GM12878 (cell line): ENCODE measurements around the gene PTPRD. TPM values are rescaled to one million over a fixed set of nuclear protein-coding genes. Genes with fewer than 3 reads are reported as not detected.

Experiments used
- ATAC-seq: fragments of 200-7000 bp; cut with Tn5 transposase; 3 replicates; pipeline ENCODE4 v1.9.1; 2020; ENCODE audit warnings: mild to moderate bottlenecking, moderate library complexity
- BruUV-seq: library from RNA; stranded (reverse); fragments of 400-500 nt; replicated peaks from 2 replicates; lab custom pipeline; 2021; lab: Mats Ljungman, UMichigan
- CTCF ChIA-PET: fragments of 300-600 bp; sonication (Branson Sonifier 250); formaldehyde crosslinking; extraction: SDS; loops from one replicate; lab custom pipeline; 2021; ENCODE audit warnings: inconsistent platforms; lab: Yijun Ruan, JAX
- POLR2A ChIA-PET: fragments of 350-600 bp; formaldehyde crosslinking; extraction: SDS; loops from one replicate; lab custom pipeline; 2021; ENCODE audit warnings: inconsistent platforms; lab: Charles Lee
- RAD21 ChIA-PET: fragments of 300-600 bp; sonication (Branson Sonifier 250); formaldehyde crosslinking; loops from one replicate; lab custom pipeline; 2023; ENCODE audit warnings: antibody characterized with exemption; ENCODE audit not compliant: unreplicated experiment; lab: Charles Lee
- SMC1A ChIA-PET: fragments of 300-600 bp; sonication (Branson Sonifier 250); formaldehyde crosslinking; loops from one replicate; lab custom pipeline; 2023; ENCODE audit not compliant: unreplicated experiment, uncharacterized antibody; lab: Charles Lee
- DNase-seq: peaks from one replicate; pipeline ENCODE4 v3.0.0-alpha.2; 2011; ENCODE audit warnings: low read depth, low spot score
- FAIRE-seq: peaks from 3 replicates; lab custom pipeline; 2011; peaks lifted over from hg19 to GRCh38; lab: Jason Lieb, UNC
- H2AFZ ChIP-seq: 2 replicates; pipeline ENCODE4 v1.6.0; 2011; ENCODE audit warnings: low read depth, low read length, control low read depth; ENCODE audit not compliant: control insufficient read depth
- H3K27ac ChIP-seq: 2 replicates; pipeline ENCODE4 v1.5.1; 2011; ENCODE audit warnings: control low read depth; ENCODE audit not compliant: control insufficient read depth, insufficient read depth
- H3K27me3 ChIP-seq, 2 experiments: replicated peaks in 1 of 2; 2 replicates each; pipeline versions ENCODE4 v1.6.0 to v1.6.1; 2011; ENCODE audit warnings: low read length in 1 of 2; ENCODE audit not compliant: control insufficient read depth in 2 of 2, insufficient read depth in 2 of 2
- H3K36me3 ChIP-seq, 2 experiments: 2 replicates each; pipeline ENCODE4 v1.5.1; 2011; ENCODE audit warnings: low read length in 1 of 2; ENCODE audit not compliant: control insufficient read depth in 2 of 2, insufficient read depth in 2 of 2
- H3K4me1 ChIP-seq: 2 replicates; pipeline ENCODE4 v1.6.1; 2011; ENCODE audit warnings: mild to moderate bottlenecking, low read length, moderate library complexity, mixed read lengths; ENCODE audit not compliant: control insufficient read depth, insufficient read depth
- H3K4me2 ChIP-seq: 2 replicates; pipeline ENCODE4 v1.6.0; 2011; ENCODE audit warnings: control low read depth; ENCODE audit not compliant: control insufficient read depth, insufficient read depth
- H3K4me3 ChIP-seq: fragments of 200-600 bp; sonication (generic); 2 replicates; pipeline ENCODE4 v1.5.1; 2016
- H3K79me2 ChIP-seq: 2 replicates; pipeline ENCODE4 v1.6.0; 2011; ENCODE audit warnings: low read length; ENCODE audit not compliant: control insufficient read depth, insufficient read depth
- H3K9ac ChIP-seq: 2 replicates; pipeline ENCODE4 v1.8.0; 2011; ENCODE audit warnings: low read length, control low read depth, mixed read lengths; ENCODE audit not compliant: control insufficient read depth, insufficient read depth
- H3K9me3 ChIP-seq: replicated peaks from 3 replicates; pipeline ENCODE4 v1.5.1; 2011; ENCODE audit warnings: mild to moderate bottlenecking, low read length; ENCODE audit not compliant: control insufficient read depth, insufficient read depth
- H4K20me1 ChIP-seq: 2 replicates; pipeline ENCODE4 v1.6.0; 2011; ENCODE audit not compliant: control insufficient read depth, insufficient read depth
- BRCA1 ChIP-seq: IDR thresholded peaks from 2 replicates; pipeline ENCODE4 v1.6.1; 2011; ENCODE audit warnings: low read depth, low read length, improper control_type of control experiment
- CBX3 ChIP-seq: fragments of 200-600 bp; sonication (generic); IDR thresholded peaks from 2 replicates; pipeline ENCODE4 v1.6.1; 2016; ENCODE audit warnings: low read depth, borderline replicate concordance
- CREB1 ChIP-seq: IDR thresholded peaks from 2 replicates; pipeline ENCODE4 v1.6.1; 2012; ENCODE audit warnings: low read depth, mild to moderate bottlenecking, inconsistent platforms
- FOS ChIP-seq: IDR thresholded peaks from 3 replicates; pipeline ENCODE4 v1.6.1; 2011; ENCODE audit warnings: borderline replicate concordance; ENCODE audit not compliant: insufficient read length; ENCODE audit errors: extremely low read depth
- MAX ChIP-seq: IDR thresholded peaks from 2 replicates; pipeline ENCODE4 v1.6.1; 2012; ENCODE audit warnings: low read depth, low read length, improper control_type of control experiment
- NFYB ChIP-seq: IDR thresholded peaks from 2 replicates; pipeline ENCODE4 v1.6.1; 2011; ENCODE audit warnings: low read depth, mild to moderate bottlenecking, low read length, improper control_type of control experiment, moderate library complexity; ENCODE audit not compliant: insufficient read depth
- POLR2AphosphoS2 ChIP-seq: IDR thresholded peaks from 2 replicates; pipeline ENCODE4 v1.6.1; 2011; ENCODE audit warnings: low read depth, mild to moderate bottlenecking, low read length, improper control_type of control experiment, moderate library complexity
- RAD51 ChIP-seq: fragments of 450-650 bp; IDR thresholded peaks from 2 replicates; pipeline ENCODE4 v1.6.1; 2016; ENCODE audit warnings: moderate library complexity, mild to moderate bottlenecking, inconsistent platforms
- RBBP5 ChIP-seq: fragments of 200-600 bp; sonication (generic); conservative IDR thresholded peaks from 2 replicates; pipeline ENCODE4 v1.6.1; 2016
- SPI1 ChIP-seq: IDR thresholded peaks from 2 replicates; pipeline ENCODE4 v1.6.1; 2011; ENCODE audit warnings: low read depth, mild to moderate bottlenecking, low read length, moderate library complexity, borderline replicate concordance; ENCODE audit not compliant: insufficient read depth
- TCF12 ChIP-seq: IDR thresholded peaks from 2 replicates; pipeline ENCODE4 v1.6.1; 2011; ENCODE audit warnings: low read depth, mild to moderate bottlenecking, low read length
- ZBTB11 ChIP-seq: fragments of 450-650 bp; formaldehyde crosslinking; IDR thresholded peaks from 2 replicates; pipeline ENCODE4 v1.5.0; 2022; ENCODE audit warnings: mild to moderate bottlenecking, missing genetic modification characterization
- ZNF207 ChIP-seq: fragments of 450-650 bp; IDR thresholded peaks from 2 replicates; pipeline ENCODE4 v1.6.1; 2014; ENCODE audit warnings: antibody characterized with exemption, mild to moderate bottlenecking, borderline replicate concordance
- ZNF217 ChIP-seq: fragments of 450-650 bp; IDR thresholded peaks from 2 replicates; pipeline ENCODE4 v1.6.1; 2017; ENCODE audit warnings: antibody characterized with exemption, mild to moderate bottlenecking
- WGBS: methylation state at CpG from one replicate; pipeline ENCODE4 v1.1.6; 2016; ENCODE audit warnings: low lambda C conversion rate; ENCODE audit not compliant: insufficient replicate concordance, insufficient coverage; ENCODE audit errors: missing lambda C conversion rate; 5-methylcytosine and 5-hydroxymethylcytosine counted together
- in situ Hi-C: fragments of 300-500 bp; cut with MboI; formaldehyde crosslinking; loops from 9 replicates; pipeline ENCODE4 v1.14.3; 2018; ENCODE audit warnings: mixed read lengths
- intact Hi-C: fragments of 100-400 bp; cut with micrococcal nuclease; formaldehyde crosslinking; loops from one replicate; pipeline ENCODE4 v1.14.2; 2022; ENCODE audit not compliant: unreplicated experiment
- polyA plus RNA-seq, 11 experiments: library from polyadenylated mRNA; depleted of rRNA in 4 of 11; unstranded in 6 of 11; stranded (reverse) in 5 of 11; fragments of >200 nt; fragmentation: Nextera tagmentation in 4 of 11; fragmentation: Illumina TruSeq in 1 of 11; extraction: Ambion mirVana in 4 of 11; extraction: Trizol in 1 of 11; gene quantifications; 1 replicate in 1 of 11; 2 replicates in 10 of 11; pipeline versions ENCODE4 v1.2.1 to v1.2.3, GENCODE V29; 2011 to 2016; ENCODE audit warnings: inconsistent platforms in 2 of 11, missing spikeins in 2 of 11, low read depth in 1 of 11
- total RNA-seq, 4 experiments: library from RNA; depleted of rRNA in 3 of 4; stranded (reverse); fragments of >200 nt in 3 of 4; fragmentation: Illumina TruSeq in 1 of 4; extraction: Trizol in 1 of 4; gene quantifications; 2 replicates each; pipeline versions ENCODE4 v1.2.1 to v1.2.3, GENCODE V29; 2013 to 2021

PTPRD gene
- total and polyA plus RNA-seq, 10 of the 15 experiments (the other 5 are each of a cell fraction or from before 2014, with no cell fraction given): under 0.01 to 0.05 (median 0.01) TPM; not detected in 7

GRCh38 chr9:10614196-10614800 is 1.5 kb upstream of the PTPRD start (continued):
- TF ChIP-seq NFYB: no peak

- ChIA-PET POLR2A (no interaction called here), RAD21 (no interaction called here), CTCF (no interaction called here), SMC1A (no interaction called here)
- H2AFZ ChIP-seq: no peak overlapping the region
- H3K9ac ChIP-seq: no peak overlapping the region
- 64% methylated on average over 13 of the region's 13 CpGs for WGBS
- TF ChIP-seq FOS: no peak
- TF ChIP-seq MAX: no peak
- TF ChIP-seq SPI1: no peak
- no peak for TF ChIP-seq BRCA1
- TF ChIP-seq ZNF217: no peak
- TF ChIP-seq ZNF207: no peak
- no peak for TF ChIP-seq CREB1
- no peak for TF ChIP-seq ZBTB11
- no peak for TF ChIP-seq POLR2AphosphoS2
- no peak for TF ChIP-seq RAD51
- no peak for TF ChIP-seq RBBP5
- TF ChIP-seq TCF12: no peak
- no peak for TF ChIP-seq CBX3
- H3K27ac ChIP-seq: no peak overlapping the region
- no peaks in the 10 kb centered on the region for H3K4me1 ChIP-seq
- H3K36me3 ChIP-seq: no peaks in the 10 kb centered on the region
- H3K9me3 ChIP-seq: no peaks in the 10 kb centered on the region
- FAIRE-seq (no peak), ATAC-seq (no peak; the same call in 2 of the 3 replicates), DNase-seq (no peak)
- intact Hi-C loops: no loop called here
- H3K79me2 ChIP-seq: no peaks in the 10 kb centered on the region
- no peak overlapping the region for H3K4me2 ChIP-seq
- in situ Hi-C loops: no loop called here
- no peaks in the 10 kb centered on the region for H4K20me1 ChIP-seq
- H3K4me3 ChIP-seq: no peak overlapping the region
- no TSS peak for BruUV-seq
- H3K27me3 ChIP-seq: peaks cover 5% of the 10 kb centered on the region in 2 experiments; a peak in 3 of 4 replicates
These were observed 617 bp upstream of the PTPRD start for GRCh38 chr9:10613419-10613818.
